ENCODE results near the gene PTCH1. TPM values are rescaled to one million over a fixed set of nuclear protein-coding genes. Genes with fewer than 3 reads are reported as not detected.

Gene PTCH1
- total RNA-seq, 2 donors from 2014 or later = 26.0 to 32.9 TPM

GRCh38 chr9:95455714-95456113, 61.1 kb downstream of the PTCH1 start:
- H3K9me3 Mint-ChIP-seq = no peaks in the 10 kb centered on the region
- H3K36me3 Mint-ChIP-seq (ENCODE audit: low read depth) = peaks cover 80% of the 10 kb centered on the region
- Histone ChIP-seq H3K9me3 (ENCODE audit: control insufficient read depth, low read length) (no peaks in the 10 kb centered on the region), H3K27ac (ENCODE audit: low read depth, low read length) (no peak overlapping the region), H3K27me3 (ENCODE audit: control insufficient read depth, insufficient read depth, low read length, poor library complexity, severe bottlenecking) (no peaks in the 10 kb centered on the region), H3K36me3 (ENCODE audit: control insufficient read depth, insufficient read depth, low read length) (peaks cover 88% of the 10 kb centered on the region), H3K4me3 (ENCODE audit: low read length) (no peak overlapping the region), H3K9ac (ENCODE audit: extremely low read depth, low read length, poor library complexity, severe bottlenecking) (no peak overlapping the region), H3K4me1 (ENCODE audit: control insufficient read depth, insufficient read depth, low read length) (peaks cover 23% of the 10 kb centered on the region)
- no peak for DNase-seq
- H3K27ac Mint-ChIP-seq = no peak overlapping the region
- H3K27me3 Mint-ChIP-seq (ENCODE audit: insufficient read depth) = no peaks in the 10 kb centered on the region
- TF ChIP-seq, protein P1, sequence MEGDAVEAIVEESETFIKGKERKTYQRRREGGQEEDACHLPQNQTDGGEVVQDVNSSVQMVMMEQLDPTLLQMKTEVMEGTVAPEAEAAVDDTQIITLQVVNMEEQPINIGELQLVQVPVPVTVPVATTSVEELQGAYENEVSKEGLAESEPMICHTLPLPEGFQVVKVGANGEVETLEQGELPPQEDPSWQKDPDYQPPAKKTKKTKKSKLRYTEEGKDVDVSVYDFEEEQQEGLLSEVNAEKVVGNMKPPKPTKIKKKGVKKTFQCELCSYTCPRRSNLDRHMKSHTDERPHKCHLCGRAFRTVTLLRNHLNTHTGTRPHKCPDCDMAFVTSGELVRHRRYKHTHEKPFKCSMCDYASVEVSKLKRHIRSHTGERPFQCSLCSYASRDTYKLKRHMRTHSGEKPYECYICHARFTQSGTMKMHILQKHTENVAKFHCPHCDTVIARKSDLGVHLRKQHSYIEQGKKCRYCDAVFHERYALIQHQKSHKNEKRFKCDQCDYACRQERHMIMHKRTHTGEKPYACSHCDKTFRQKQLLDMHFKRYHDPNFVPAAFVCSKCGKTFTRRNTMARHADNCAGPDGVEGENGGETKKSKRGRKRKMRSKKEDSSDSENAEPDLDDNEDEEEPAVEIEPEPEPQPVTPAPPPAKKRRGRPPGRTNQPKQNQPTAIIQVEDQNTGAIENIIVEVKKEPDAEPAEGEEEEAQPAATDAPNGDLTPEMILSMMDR (conservative IDR thresholded peaks at IDR 0.05) = no peak
- H3K4me3 Mint-ChIP-seq = no peak overlapping the region
- peaks cover 40% of the 10 kb centered on the region for H3K4me1 Mint-ChIP-seq
- 93 to 95% methylated on average over 3 to 9 of the region's 9 CpGs for WGBS, 2 experiments (ENCODE audit: insufficient coverage in 1 of 2, insufficient read length in 1 of 2)

- Mint-ChIP-seq H3K9me3 (no peaks in the 10 kb centered on the region), H3K27ac (peak overlapping the region; percentile 32), H3K36me3 (ENCODE audit: low read depth) (peaks cover 65% of the 10 kb centered on the region), H3K4me3 (no peak overlapping the region), H3K4me1 (peaks cover 49% of the 10 kb centered on the region), H3K27me3 (ENCODE audit: insufficient read depth) (no peaks in the 10 kb centered on the region)
- Histone ChIP-seq H3K27ac (ENCODE audit: low read depth, low read length) (no peak overlapping the region), H3K9me3 (ENCODE audit: control insufficient read depth, low read length) (no peaks in the 10 kb centered on the region), H3K4me3 (ENCODE audit: low read length) (no peak overlapping the region), H3K4me1 (ENCODE audit: control insufficient read depth, insufficient read depth, low read length) (peaks cover 40% of the 10 kb centered on the region), H3K27me3 (ENCODE audit: control insufficient read depth, insufficient read depth, low read length, poor library complexity, severe bottlenecking) (no peaks in the 10 kb centered on the region), H3K36me3 (ENCODE audit: control insufficient read depth, insufficient read depth, low read length) (peaks cover 78% of the 10 kb centered on the region), H3K9ac (ENCODE audit: extremely low read depth, low read length, poor library complexity, severe bottlenecking) (no peak overlapping the region)
- no peak for DNase-seq
- TF ChIP-seq, protein P1 (conservative IDR thresholded peaks at IDR 0.05) = no peak
- WGBS, 2 experiments (ENCODE audit: insufficient coverage in 1 of 2, insufficient read length in 1 of 2) = 94 to 99% methylated on average over 2 to 4 of the region's 4 CpGs
These were observed 64.6 kb downstream of the PTCH1 start for GRCh38 chr9:95452176-95452575.

DNA sequence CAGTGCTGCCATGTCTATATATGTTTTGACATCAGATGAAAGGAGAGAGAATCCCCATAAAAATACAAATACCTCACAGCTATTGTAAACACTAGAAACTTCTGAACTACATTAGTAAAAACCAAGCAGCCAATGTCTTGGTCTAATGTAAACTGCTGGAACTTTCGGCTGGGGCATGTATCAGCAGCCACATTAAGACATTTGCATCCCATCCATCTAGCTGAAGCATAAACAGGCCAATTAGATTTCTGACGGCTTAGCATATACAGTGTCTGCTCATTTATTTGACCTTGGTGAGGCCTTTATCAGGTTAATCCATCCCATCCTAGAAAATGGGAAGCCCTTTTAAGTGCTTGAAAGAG, 65.7 kb downstream of the PTCH1 start:
- Mint-ChIP-seq H3K27ac (peak overlapping the region; percentile 89), H3K4me3 (peak overlapping the region; percentile 30), H3K9me3 (no peaks in the 10 kb centered on the region), H3K36me3 (ENCODE audit: low read depth) (peaks cover 64% of the 10 kb centered on the region), H3K4me1 (peaks cover 49% of the 10 kb centered on the region), H3K27me3 (ENCODE audit: insufficient read depth) (no peaks in the 10 kb centered on the region)
- Histone ChIP-seq H3K27ac (ENCODE audit: low read depth, low read length) (peak overlapping the region; percentile 33), H3K9ac (ENCODE audit: extremely low read depth, low read length, poor library complexity, severe bottlenecking) (peak overlapping the region; percentile 23), H3K9me3 (ENCODE audit: control insufficient read depth, low read length) (no peaks in the 10 kb centered on the region), H3K4me1 (ENCODE audit: control insufficient read depth, insufficient read depth, low read length) (peaks cover 40% of the 10 kb centered on the region), H3K27me3 (ENCODE audit: control insufficient read depth, insufficient read depth, low read length, poor library complexity, severe bottlenecking) (no peaks in the 10 kb centered on the region), H3K4me3 (ENCODE audit: low read length) (peak overlapping the region; percentile 24), H3K36me3 (ENCODE audit: control insufficient read depth, insufficient read depth, low read length) (peaks cover 76% of the 10 kb centered on the region)
- 86 to 87% methylated on average over 2 of the region's 2 CpGs for WGBS, 2 experiments (ENCODE audit: insufficient coverage in 1 of 2, insufficient read length in 1 of 2)
- no peak for DNase-seq
- TF ChIP-seq, protein P1 (conservative IDR thresholded peaks at IDR 0.05) = no peak

Measured in endodermal cell (in vitro differentiated cells).